ENCODE measurements around the gene ABHD16A. TPM values are rescaled to one million over a fixed set of nuclear protein-coding genes. Genes with fewer than 3 reads are reported as not detected.
A peak's percentile ranks its signal among the peaks of the same experiment; 100 is the strongest.

The ABHD16A gene
- total RNA-seq, 4 donors from 2014 or later: 38.5 to 43.3 (median 40.1) TPM

DNA sequence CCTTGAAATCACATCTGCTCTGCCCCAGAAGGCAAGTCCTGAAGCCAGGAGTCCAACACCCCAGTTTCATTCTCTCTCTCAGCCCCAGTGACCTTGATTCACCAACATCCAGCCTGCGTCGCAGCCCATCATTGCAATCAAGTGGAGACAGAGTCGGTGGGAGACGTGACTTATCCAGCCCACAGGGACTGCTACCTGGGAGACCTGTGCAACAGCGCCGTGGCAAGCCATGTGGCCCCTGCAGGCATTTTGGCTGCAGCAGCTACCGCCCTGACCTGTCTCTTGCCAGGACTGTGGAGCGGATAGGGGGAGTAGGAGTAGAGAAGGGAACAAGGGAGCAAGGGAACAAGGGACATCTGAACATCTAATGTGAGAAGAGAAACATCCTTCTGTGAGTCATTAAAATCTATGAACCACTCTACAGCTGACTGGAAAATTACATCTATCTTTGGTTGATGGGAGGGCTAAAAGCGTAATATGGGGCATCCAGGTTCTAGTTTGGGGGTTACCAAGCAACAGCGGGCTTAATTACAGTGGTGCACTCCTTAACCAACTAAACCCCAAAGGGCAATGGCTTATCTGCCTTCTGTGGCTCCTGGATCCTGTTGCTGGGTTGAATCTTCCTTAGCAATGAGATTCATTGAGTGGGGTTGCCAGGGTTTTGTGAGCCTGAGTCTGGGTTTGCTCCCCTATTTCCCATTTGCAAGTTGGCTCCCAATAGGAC, 14.5 kb upstream of the ABHD16A start:
- peaks cover 11 to 86% (median 35%) of the 10 kb centered on the region in 3 donors for H3K4me1 ChIP-seq
- no peak for DNase-seq
- H3K4me3 ChIP-seq: no peak overlapping the region
- TF ChIP-seq, protein P1, sequence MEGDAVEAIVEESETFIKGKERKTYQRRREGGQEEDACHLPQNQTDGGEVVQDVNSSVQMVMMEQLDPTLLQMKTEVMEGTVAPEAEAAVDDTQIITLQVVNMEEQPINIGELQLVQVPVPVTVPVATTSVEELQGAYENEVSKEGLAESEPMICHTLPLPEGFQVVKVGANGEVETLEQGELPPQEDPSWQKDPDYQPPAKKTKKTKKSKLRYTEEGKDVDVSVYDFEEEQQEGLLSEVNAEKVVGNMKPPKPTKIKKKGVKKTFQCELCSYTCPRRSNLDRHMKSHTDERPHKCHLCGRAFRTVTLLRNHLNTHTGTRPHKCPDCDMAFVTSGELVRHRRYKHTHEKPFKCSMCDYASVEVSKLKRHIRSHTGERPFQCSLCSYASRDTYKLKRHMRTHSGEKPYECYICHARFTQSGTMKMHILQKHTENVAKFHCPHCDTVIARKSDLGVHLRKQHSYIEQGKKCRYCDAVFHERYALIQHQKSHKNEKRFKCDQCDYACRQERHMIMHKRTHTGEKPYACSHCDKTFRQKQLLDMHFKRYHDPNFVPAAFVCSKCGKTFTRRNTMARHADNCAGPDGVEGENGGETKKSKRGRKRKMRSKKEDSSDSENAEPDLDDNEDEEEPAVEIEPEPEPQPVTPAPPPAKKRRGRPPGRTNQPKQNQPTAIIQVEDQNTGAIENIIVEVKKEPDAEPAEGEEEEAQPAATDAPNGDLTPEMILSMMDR (IDR thresholded peaks at IDR 0.05): peak in 3 of 6 experiments; percentile 6 to 48 (median 29)
- no peak for TF ChIP-seq POLR2A (IDR thresholded peaks at IDR 0.05)
- no peaks in the 10 kb centered on the region for H3K9me3 ChIP-seq
- WGBS, 2 donors: 37 to 40% methylated on average over 6 to 10 of the region's 10 CpGs
- intact Hi-C loops (cut with DNase I): no loop called here
- H3K27me3 ChIP-seq: no peaks in the 10 kb centered on the region
- peak overlapping the region; percentile 78 to 94 (median 83) for H3K27ac ChIP-seq
- no peaks in the 10 kb centered on the region for H3K36me3 ChIP-seq

DNA sequence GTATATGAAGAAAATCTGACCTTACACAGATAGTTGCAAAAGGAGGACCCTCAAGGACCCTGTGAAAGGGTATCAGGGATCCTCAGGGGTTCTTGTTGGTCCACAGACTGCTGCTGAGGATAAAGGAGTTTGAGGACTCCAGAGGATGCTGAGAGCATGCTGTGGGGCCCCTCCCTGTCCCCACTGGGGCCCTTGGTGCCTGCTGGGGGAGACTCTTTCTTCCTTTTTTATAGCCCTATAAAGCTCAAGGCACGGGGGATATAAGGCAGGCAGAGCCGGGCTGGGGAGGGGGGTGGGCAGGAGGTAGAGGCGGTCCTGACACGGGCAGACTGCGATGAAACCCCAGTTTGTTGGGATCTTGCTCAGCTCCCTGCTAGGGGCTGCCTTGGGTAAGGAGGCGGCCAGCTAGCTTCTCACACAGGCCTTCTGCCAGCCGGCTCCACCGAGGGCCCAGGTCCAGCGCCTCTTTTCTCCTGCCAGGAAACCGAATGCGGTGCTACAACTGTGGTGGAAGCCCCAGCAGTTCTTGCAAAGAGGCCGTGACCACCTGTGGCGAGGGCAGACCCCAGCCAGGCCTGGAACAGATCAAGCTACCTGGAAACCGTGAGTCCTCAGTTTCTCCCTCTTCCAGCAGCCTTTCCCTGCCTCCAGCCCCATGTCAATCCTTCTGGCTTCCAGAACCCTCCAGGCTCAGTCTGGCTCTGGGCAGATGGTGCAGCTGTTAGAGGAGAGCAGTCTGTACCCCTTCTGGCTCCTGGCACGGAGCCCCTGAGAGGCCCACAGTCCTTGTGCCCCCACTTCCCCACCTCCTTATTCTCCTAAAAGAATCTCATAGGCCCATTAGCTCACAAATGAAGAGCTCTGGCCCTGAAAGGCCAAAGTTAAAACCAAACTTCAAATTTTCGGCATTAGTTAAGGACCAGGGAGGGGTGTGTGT, 12.2 kb upstream of the ABHD16A start, which contains the start of gene LY6G6D:
TSS of gene LY6G6D (plus strand) at position 327 of the 937 bp plus-strand sequence. CDS start at position 335, 8 bp downstream.
- peak within 1 kb of the TSS; percentile 9 to 84 (median 63) for H3K27ac ChIP-seq
- no peaks in the 10 kb centered on the region for H3K27me3 ChIP-seq
- peaks cover 17 to 91% (median 51%) of the 10 kb centered on the region in 3 donors for H3K4me1 ChIP-seq
- no peaks in the 10 kb centered on the region for H3K9me3 ChIP-seq
- no peaks in the 10 kb centered on the region for H3K36me3 ChIP-seq
- intact Hi-C loops (cut with DNase I): no loop called here
- TF ChIP-seq, protein P1 (IDR thresholded peaks at IDR 0.05): no peak
- no peak for TF ChIP-seq POLR2A (IDR thresholded peaks at IDR 0.05)
- 74 to 95% methylated on average over 4 of the region's 16 CpGs for WGBS, 2 donors
- no peak within 1 kb of the TSS for H3K4me3 ChIP-seq
- DNase-seq: no peak

DNA sequence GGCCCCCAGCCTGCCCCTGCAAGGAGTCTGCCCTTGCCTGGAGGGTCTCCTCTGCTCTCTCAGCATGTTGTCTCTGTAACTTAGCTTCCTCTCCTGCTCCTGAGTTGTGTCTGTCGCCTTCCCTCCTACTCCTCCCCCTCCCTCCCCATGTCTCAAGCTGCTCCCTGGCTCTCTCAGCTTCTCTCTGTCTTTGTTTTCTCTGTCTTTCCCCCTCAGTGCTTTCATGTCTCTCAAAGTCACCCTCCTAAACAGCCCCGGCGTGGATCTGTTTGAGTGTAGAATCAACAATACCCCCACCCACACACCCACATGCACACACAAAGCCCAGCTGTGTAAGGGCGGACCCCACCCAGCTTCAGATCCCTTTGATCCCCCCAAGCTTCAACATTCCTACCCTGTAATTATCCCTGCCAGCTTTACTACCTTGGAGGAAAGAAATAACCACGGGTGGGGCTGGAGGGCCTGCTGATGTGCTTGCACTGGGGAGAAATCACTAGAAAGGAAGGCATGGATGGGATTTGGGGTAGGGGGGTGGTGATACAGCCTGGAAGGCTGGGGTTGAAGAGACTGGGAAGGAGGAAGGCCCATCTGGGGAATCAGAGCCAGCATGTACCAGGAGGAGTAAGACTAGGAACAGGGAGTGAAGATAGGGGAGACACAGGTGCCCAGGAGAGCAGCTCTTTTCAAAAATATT, 11.0 kb upstream of the ABHD16A start:
- no peak for DNase-seq
- no peaks in the 10 kb centered on the region for H3K27me3 ChIP-seq
- no peaks in the 10 kb centered on the region for H3K36me3 ChIP-seq
- intact Hi-C loops (cut with DNase I): no loop called here
- H3K27ac ChIP-seq: peak overlapping the region in 3 of 4 donors; percentile 47 to 84 (median 79)
- H3K4me1 ChIP-seq: peaks cover 17 to 79% (median 44%) of the 10 kb centered on the region in 3 donors
- no peak overlapping the region for H3K4me3 ChIP-seq
- 16 to 29% methylated on average over 4 to 5 of the region's 5 CpGs for WGBS, 2 donors
- TF ChIP-seq POLR2A (IDR thresholded peaks at IDR 0.05): no peak
- TF ChIP-seq, protein P1 (IDR thresholded peaks at IDR 0.05): no peak
- H3K9me3 ChIP-seq: no peaks in the 10 kb centered on the region

DNA sequence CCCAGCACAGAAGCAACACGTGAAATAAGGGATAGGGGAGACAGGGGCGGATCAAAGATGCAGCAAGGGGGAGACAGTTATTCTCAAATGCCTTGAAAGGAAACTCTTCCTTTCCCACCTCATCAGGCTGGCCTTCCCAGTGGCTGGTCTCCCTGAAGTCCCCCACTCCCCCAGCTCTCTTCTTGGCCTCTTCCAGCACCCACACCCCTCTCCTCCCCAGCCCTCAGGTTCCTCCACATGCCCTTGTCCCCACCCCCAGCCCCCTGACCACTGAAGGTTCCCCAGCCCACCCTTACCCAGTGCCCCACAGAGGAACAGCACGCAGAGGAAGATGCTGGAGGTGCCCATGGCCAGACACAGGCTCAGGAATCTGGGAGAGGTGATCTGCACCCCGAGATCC, 10.3 kb upstream of the ABHD16A start:
- H3K9me3 ChIP-seq: no peaks in the 10 kb centered on the region
- H3K27ac ChIP-seq: peak overlapping the region in 3 of 4 donors; percentile 47 to 84 (median 79)
- no peaks in the 10 kb centered on the region for H3K36me3 ChIP-seq
- intact Hi-C loops (cut with DNase I): no loop called here
- no peak overlapping the region for H3K4me3 ChIP-seq
- DNase-seq: no peak
- WGBS, 2 donors: 57 to 68% methylated on average over 2 to 4 of the region's 4 CpGs
- no peaks in the 10 kb centered on the region for H3K27me3 ChIP-seq
- H3K4me1 ChIP-seq: peaks cover 17 to 72% (median 42%) of the 10 kb centered on the region in 3 donors
- TF ChIP-seq POLR2A (IDR thresholded peaks at IDR 0.05): no peak
- TF ChIP-seq, protein P1 (IDR thresholded peaks at IDR 0.05): no peak
